Activated CD4-positive, alpha-beta T cell treated with anti-CD3 and anti-CD28 coated beads, Interleukin-2, amount 10 ng/mL, durations not matched to agents 7 days and 5 days (primary cell): Measurements from ENCODE around the gene DMD. TPM values are rescaled to one million over a fixed set of nuclear protein-coding genes. Genes with fewer than 3 reads are reported as not detected.
"Not testable (repeated sequence)": the region's sequence is repeated elsewhere in the genome, so short reads cannot be mapped to it uniquely, and the experiment has no call there.

Experiments
- CTCF ChIA-PET: fragments of 350-600 bp; sonication (Branson Sonifier 250); formaldehyde crosslinking; loops from one replicate; lab custom pipeline; 2021; ENCODE audit warnings: antibody characterized with exemption; lab: Charles Lee
- POLR2A ChIA-PET: fragments of 350-600 bp; sonication (Branson Sonifier 250); formaldehyde crosslinking; loops from one replicate; lab custom pipeline; 2021; ENCODE audit warnings: antibody characterized with exemption; lab: Charles Lee
- DNase-seq: peaks from one replicate; pipeline ENCODE4 v3.0.0-alpha.2; 2020
- H3K27ac Mint-ChIP-seq: one replicate; pipeline ENCODE4 v1.8.0; 2021; ENCODE audit warnings: mild to moderate bottlenecking, moderate library complexity, mixed read lengths
- H3K27me3 Mint-ChIP-seq: one replicate; pipeline ENCODE4 v1.8.0; 2021; ENCODE audit warnings: mixed read lengths
- H3K36me3 Mint-ChIP-seq: one replicate; pipeline ENCODE4 v1.8.0; 2021; ENCODE audit warnings: low read depth, mixed read lengths
- H3K4me1 Mint-ChIP-seq: one replicate; pipeline ENCODE4 v1.8.0; 2021; ENCODE audit warnings: mixed read lengths
- H3K4me3 Mint-ChIP-seq: one replicate; pipeline ENCODE4 v1.8.0; 2021; ENCODE audit warnings: mild to moderate bottlenecking, moderate library complexity, mixed read lengths
- H3K9me3 Mint-ChIP-seq: one replicate; pipeline ENCODE4 v1.8.0; 2021; ENCODE audit warnings: mixed read lengths
- total RNA-seq, 2 experiments: library from RNA; stranded (reverse); gene quantifications; one replicate each; pipeline ENCODE4 v1.2.3, GENCODE V29; 2021

Gene DMD
- total RNA-seq, 2 experiments from 2014 or later, result 0.57 to 0.83 TPM

DNA sequence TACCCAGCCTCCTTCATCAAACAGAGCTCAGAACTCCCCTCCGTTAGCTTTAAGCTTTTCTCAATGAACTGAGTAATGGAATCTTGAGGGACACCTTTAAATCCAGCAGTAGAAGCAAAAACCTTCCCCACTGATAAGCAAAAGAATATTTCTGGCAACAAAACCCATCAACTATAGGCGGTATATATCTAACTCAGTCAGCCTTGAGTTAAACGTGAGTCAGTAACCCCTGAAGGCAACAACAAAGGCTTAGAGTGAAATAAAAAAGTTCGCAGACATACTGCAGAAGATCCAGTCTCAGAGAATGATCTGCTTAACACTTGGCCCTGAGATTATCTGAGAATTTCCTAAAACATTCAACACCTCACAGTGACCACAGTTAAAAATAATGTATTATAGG, 77.2 kb downstream of the DMD start:
- Mint-ChIP-seq H3K27ac (no peak overlapping the region), H3K4me1 (no peaks in the 10 kb centered on the region), H3K36me3 (no peaks in the 10 kb centered on the region), H3K9me3 (no peaks in the 10 kb centered on the region), H3K4me3 (no peak overlapping the region), H3K27me3 (no peaks in the 10 kb centered on the region)
- CTCF ChIA-PET, result no interaction called here
- no peak for DNase-seq
- POLR2A ChIA-PET, result no interaction called here

DNA sequence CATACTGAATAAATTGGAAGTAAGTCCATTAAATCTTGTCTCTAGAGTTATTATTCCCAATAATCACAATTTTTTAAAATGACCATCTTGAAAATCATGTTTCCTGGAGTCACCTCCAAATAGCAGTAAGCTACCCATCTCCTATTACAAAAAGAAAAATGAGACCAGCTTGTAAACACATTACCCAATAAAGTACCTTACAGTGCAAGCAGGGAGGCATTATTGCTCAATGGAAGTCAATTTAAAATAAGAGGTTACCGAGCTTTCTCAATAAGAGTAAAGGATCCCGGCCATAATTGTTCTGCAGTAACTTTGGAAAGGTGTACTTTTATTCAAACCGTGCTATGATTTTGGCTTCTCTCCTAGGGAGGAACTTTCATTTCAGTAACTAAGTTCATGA, 78.0 kb downstream of the DMD start:
- ChIA-PET CTCF (no interaction called here), POLR2A (no interaction called here)
- Mint-ChIP-seq H3K27ac (no peak overlapping the region), H3K4me3 (no peak overlapping the region), H3K9me3 (no peaks in the 10 kb centered on the region), H3K36me3 (no peaks in the 10 kb centered on the region), H3K4me1 (no peaks in the 10 kb centered on the region), H3K27me3 (no peaks in the 10 kb centered on the region)
- no peak for DNase-seq

DNA sequence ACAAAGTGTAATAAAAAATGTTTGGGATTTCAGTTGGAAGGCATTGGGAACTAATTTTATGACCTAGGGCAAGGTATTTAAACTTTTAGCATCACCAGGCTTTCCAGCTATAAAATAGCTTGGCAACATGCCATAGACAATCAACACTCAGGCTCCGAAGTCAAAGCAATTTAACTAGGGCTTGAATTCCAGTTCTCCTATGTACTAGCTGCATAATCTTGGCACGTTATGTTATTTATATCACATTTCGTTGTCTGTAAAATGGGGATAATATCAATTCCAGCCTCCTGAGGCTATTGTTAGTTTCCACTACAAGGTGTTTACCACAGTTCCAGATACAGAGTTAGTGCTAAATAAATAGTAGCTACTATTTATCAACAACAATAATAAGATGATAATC, 78.8 kb downstream of the DMD start:
- H3K4me3 Mint-ChIP-seq, result no peak overlapping the region
- CTCF ChIA-PET, result no interaction called here

DNA sequence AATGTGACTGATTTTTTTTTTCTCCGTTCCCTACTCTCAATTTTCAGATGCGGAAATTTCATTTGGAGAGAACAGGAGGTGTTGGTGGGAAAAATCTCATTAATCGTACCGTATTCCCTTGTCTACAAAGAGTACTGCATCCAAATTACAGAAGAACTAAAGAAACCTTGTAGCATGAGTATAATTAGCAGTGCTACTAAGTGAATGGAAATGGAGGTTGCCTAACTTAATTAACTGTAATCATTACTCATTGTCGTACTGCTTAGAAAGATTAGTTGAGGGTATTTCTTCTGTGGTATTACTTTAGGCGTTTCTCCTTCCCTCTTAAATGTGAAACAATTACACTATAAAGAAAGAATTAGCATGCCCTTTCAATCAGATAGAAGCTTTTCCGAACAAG, 81.7 kb downstream of the DMD start:
- DNase-seq, result no peak
- Mint-ChIP-seq H3K9me3 (no peaks in the 10 kb centered on the region), H3K4me3 (no peak overlapping the region), H3K4me1 (no peaks in the 10 kb centered on the region), H3K27ac (no peak overlapping the region), H3K27me3 (no peaks in the 10 kb centered on the region), H3K36me3 (no peaks in the 10 kb centered on the region)
- ChIA-PET CTCF (no interaction called here), POLR2A (no interaction called here)

More for the DNA sequence above, 78.8 kb downstream of the DMD start:
- Mint-ChIP-seq H3K27me3 (no peaks in the 10 kb centered on the region), H3K36me3 (no peaks in the 10 kb centered on the region), H3K4me1 (no peaks in the 10 kb centered on the region), H3K9me3 (no peaks in the 10 kb centered on the region), H3K27ac (no peak overlapping the region)
- POLR2A ChIA-PET, result no interaction called here
- DNase-seq, result no peak

DNA sequence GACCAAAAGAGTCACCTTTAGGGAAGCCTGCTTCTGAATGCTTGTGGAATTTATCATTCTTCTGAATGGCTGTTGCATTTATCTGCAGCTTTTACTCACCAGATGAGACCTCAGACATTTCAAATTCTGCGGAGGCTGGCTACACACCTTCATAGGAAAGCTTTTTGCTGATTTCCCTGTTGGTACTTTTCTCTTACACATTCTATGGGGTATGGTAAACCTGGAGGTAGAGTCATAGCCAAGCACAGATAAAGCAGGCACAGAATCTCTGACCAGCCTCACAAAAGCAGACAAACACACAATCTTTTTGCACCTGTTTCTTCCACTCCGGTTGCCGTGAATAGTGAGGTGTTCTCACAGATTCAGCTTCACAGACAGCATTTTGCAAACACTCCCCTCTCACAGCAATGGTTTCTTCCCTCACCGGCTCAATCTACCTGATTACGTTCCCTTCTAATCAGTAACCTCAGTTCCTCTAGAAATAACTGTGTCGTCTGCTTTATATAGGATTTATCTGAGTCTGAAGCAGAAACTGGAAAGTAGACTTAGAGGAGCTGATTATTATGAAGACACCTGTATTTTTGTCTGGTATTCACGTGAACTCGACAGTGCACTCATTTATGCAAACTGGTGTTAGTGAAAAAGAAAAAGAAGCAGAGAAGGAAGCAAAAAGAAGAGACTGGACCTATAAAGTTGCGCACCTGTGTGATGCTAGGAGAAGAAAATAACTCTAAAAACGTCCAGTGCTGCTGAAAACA, 83.1 kb downstream of the DMD start:
- no peaks in the 10 kb centered on the region for H3K36me3 Mint-ChIP-seq
- POLR2A ChIA-PET, result no interaction called here
- no peaks in the 10 kb centered on the region for H3K4me1 Mint-ChIP-seq
- CTCF ChIA-PET, result no interaction called here
- no peak overlapping the region for H3K27ac Mint-ChIP-seq
- H3K9me3 Mint-ChIP-seq, result no peaks in the 10 kb centered on the region
- no peaks in the 10 kb centered on the region for H3K27me3 Mint-ChIP-seq
- DNase-seq, result no peak
- H3K4me3 Mint-ChIP-seq, result no peak overlapping the region

DNA sequence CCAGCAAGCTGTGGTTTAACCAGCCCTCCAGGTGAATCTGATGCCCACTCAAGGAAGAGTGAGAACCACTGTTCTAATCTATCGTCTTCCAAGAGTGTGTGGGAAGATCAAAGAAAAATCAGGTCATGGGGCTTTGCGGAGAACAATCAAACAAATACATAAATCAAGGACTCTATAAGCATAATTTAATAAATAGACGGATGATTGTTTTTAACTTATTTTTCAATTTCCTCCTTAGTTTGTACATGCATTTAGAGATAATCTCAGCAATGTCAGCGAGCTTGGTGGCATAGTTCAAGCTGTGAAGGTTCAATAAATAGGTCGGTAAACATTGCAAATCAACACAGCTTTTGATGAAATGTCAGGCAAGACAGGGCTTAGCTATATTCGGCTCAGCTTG, 84.9 kb downstream of the DMD start:
- no peak for DNase-seq

DNA sequence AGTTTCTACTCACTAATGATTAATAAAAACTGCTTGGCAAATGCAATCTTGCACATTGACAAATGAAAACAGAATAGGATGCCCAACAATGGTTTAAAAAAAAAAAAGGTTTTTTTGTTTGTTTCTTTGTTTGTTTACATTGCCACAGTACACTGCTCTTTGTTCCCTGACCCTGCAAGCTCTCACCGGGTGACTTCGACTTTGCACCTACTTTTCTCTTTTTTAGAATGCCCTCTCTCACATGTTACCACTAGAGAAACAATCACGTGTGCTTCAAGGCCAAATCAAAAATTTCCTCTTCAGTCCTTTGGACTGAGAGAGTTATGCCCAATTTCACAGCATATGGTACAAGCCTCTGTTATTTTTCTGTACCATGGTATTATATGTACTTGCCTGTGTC, 101.5 kb downstream of the DMD start:
- Mint-ChIP-seq H3K9me3 (peaks cover 5% of the 10 kb centered on the region), H3K27me3 (no peaks in the 10 kb centered on the region), H3K36me3 (no peaks in the 10 kb centered on the region), H3K4me1 (no peaks in the 10 kb centered on the region), H3K4me3 (no peak overlapping the region), H3K27ac (no peak overlapping the region)
- no peak for DNase-seq
- POLR2A ChIA-PET, result no interaction called here
- CTCF ChIA-PET, result interaction anchor here (0.6 kb wide), 1 partner anchor 564 kb away, joined by 3 read pairs; no protein-coding TSS in a partner anchor

More for the DNA sequence above, 84.9 kb downstream of the DMD start:
- H3K36me3 Mint-ChIP-seq, result no peaks in the 10 kb centered on the region
- POLR2A ChIA-PET, result no interaction called here
- no peaks in the 10 kb centered on the region for H3K27me3 Mint-ChIP-seq
- no peak overlapping the region for H3K27ac Mint-ChIP-seq
- H3K9me3 Mint-ChIP-seq, result no peaks in the 10 kb centered on the region
- no peak overlapping the region for H3K4me3 Mint-ChIP-seq
- H3K4me1 Mint-ChIP-seq, result no peaks in the 10 kb centered on the region
- CTCF ChIA-PET, result no interaction called here

DNA sequence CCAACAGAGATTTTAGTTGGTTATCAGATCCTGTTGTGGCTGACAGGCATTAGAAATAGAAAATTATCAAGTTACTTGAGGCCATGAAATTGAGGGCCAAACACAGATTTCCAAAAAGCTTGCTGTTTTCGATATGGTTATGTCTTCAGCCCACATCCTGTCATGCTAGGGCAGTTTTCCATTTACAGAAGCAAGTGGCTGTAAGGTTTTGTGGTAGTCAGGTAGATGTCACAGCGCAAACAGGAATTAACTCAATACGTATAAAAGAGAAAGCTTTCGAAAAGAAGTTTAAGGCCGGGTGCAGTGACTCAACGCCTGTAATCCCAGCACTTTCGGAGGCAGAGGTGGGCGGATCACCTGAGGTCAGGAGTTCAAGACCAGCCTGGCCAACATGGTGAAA, 104.6 kb downstream of the DMD start:
- DNase-seq, result no peak
- Mint-ChIP-seq H3K36me3 (no peaks in the 10 kb centered on the region), H3K27me3 (no peaks in the 10 kb centered on the region), H3K27ac (no peak overlapping the region), H3K9me3 (peaks cover 5% of the 10 kb centered on the region), H3K4me1 (no peaks in the 10 kb centered on the region), H3K4me3 (no peak overlapping the region)
- CTCF ChIA-PET, result no interaction called here
- POLR2A ChIA-PET, result no interaction called here

DNA sequence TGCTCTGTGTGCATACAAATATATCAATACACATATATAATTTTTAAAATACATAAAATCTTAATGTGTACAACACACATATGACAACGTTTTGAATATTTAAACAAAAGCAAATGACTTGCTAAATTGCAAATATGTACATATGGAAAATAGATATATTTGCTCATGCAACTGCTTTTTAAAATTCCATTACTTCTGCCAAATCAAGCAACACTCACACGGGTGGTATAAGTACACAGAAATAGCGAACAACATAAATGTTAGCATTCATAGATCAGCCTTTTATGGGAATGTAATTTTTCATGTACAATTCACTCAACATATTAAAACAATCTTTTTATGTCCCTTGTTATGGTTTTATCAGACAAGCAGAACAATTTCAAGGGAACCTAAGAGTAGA, 116.3 kb downstream of the DMD start:
- H3K27me3 Mint-ChIP-seq, result no peaks in the 10 kb centered on the region
- CTCF ChIA-PET, result no interaction called here
- POLR2A ChIA-PET, result no interaction called here
- H3K4me3 Mint-ChIP-seq, result no peak overlapping the region
- H3K36me3 Mint-ChIP-seq, result no peaks in the 10 kb centered on the region
- no peaks in the 10 kb centered on the region for H3K9me3 Mint-ChIP-seq
- H3K27ac Mint-ChIP-seq, result no peak overlapping the region
- H3K4me1 Mint-ChIP-seq, result no peaks in the 10 kb centered on the region
- no peak for DNase-seq

DNA sequence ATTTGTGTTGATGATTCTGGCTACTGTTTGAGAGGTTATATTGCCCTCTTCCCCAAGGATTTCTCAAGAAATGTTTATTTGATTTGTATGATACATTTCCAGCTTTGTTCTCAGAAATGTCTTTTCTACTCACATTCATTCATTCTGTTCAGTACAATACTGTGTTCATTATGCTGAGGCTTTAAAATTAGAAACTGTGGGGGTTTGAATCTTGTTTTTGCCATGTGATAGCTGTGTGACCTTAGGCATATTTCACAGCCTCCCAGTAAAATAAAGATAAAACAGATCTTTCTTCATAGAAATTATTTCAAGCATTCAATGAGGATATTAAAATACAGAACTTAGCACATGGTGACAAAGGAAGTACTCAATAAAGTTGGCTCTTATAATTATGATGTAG, 123.9 kb downstream of the DMD start:
- Mint-ChIP-seq H3K27me3 (no peaks in the 10 kb centered on the region), H3K4me1 (no peaks in the 10 kb centered on the region), H3K4me3 (no peak overlapping the region), H3K27ac (no peak overlapping the region), H3K9me3 (no peaks in the 10 kb centered on the region), H3K36me3 (no peaks in the 10 kb centered on the region)
- CTCF ChIA-PET, result no interaction called here
- DNase-seq, result no peak
- POLR2A ChIA-PET, result no interaction called here

DNA sequence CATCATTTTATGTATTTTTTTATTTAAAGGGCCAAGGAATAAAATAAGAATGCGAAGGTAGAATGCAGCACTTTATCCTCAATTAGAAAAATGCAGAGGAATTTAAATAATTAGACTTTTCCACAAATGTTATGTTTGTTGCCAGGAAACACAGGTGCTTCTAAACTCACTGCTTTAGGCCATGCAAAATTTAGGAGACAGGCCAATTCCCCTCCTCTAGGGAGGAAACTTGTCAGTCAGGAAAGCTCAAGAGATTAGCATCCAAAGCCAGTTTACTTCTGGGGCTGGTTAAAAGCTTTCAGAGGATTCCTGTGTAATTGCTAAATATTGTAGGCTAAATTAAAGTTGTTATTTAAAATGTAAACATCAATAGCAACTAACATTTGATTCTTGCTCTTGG, 124.5 kb downstream of the DMD start:
- no peak overlapping the region for H3K27ac Mint-ChIP-seq
- DNase-seq, result no peak
- POLR2A ChIA-PET, result no interaction called here
- H3K4me1 Mint-ChIP-seq, result no peaks in the 10 kb centered on the region
- CTCF ChIA-PET, result no interaction called here
- no peak overlapping the region for H3K4me3 Mint-ChIP-seq
- H3K9me3 Mint-ChIP-seq, result no peaks in the 10 kb centered on the region
- H3K36me3 Mint-ChIP-seq, result no peaks in the 10 kb centered on the region
- H3K27me3 Mint-ChIP-seq, result no peaks in the 10 kb centered on the region

DNA sequence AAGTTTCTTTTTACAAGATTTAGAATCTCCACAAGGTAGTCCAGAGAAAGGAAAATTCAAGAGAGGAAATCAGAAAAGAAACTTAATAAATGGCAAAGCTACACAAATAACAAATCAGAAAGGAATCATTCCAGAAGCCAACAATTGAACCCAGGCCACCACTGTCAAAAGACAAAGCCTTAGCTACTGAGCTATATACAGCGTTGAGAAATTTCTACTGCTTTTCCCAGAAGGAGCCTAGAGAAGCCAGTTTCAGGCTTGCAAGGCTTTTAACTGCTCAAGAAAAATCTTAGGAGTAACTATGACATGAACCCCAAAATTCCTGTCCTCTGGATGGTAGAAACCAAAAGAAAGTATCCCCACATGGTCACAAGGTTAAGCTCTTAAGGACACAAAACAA, 129.0 kb downstream of the DMD start:
- Mint-ChIP-seq H3K9me3 (no peaks in the 10 kb centered on the region), H3K4me1 (no peaks in the 10 kb centered on the region), H3K36me3 (no peaks in the 10 kb centered on the region), H3K27ac (no peak overlapping the region), H3K4me3 (no peak overlapping the region), H3K27me3 (no peaks in the 10 kb centered on the region)
- ChIA-PET POLR2A (no interaction called here), CTCF (no interaction called here)
- DNase-seq, result no peak

DNA sequence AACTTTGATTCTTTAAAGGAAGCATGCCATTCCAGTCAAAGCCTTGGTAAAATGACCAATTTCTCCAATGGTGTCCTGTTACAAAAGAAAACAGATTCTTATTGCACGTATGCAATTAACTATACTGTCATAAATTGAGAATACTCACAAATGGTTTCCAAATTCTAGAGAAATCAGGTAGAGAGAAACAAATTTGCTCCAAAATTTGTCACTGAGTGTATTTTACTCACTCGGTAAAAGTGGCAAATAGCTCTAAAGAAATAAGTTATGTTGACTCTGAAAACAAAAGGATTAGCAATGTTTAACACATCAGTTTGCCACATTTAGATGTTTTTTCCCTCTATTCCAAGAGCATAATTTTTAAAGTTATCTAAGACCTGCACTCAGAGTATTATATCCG, 133.1 kb downstream of the DMD start:
- no peak for DNase-seq
- H3K27ac Mint-ChIP-seq, result no peak overlapping the region
- no peaks in the 10 kb centered on the region for H3K36me3 Mint-ChIP-seq
- no peaks in the 10 kb centered on the region for H3K4me1 Mint-ChIP-seq
- no peaks in the 10 kb centered on the region for H3K9me3 Mint-ChIP-seq
- H3K27me3 Mint-ChIP-seq, result no peaks in the 10 kb centered on the region
- ChIA-PET POLR2A (no interaction called here), CTCF (no interaction called here)
- no peak overlapping the region for H3K4me3 Mint-ChIP-seq

DNA sequence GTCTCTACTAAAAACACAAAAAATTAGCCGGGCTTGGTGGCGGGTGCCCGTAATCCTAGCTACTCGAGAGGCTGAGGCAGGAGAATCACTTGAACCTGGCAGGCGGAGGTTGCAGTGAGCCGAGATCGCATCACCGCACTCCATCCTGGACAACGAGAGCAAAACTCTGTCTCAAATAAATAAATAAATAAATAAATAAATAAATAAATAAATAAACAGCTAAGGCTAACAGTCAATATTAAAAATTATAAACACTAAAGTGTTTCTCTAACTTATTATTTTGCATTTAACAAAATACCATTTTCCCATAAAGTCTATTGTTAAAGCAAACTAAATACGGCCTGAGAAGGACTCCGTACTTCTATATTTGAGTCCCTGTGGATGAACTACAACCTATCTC, 137.7 kb downstream of the DMD start:
- H3K9me3 Mint-ChIP-seq, CTCF ChIA-PET, POLR2A ChIA-PET: not testable (repeated sequence)

More for the DNA sequence above, 137.7 kb downstream of the DMD start:
- H3K36me3 Mint-ChIP-seq, H3K27me3 Mint-ChIP-seq, H3K4me3 Mint-ChIP-seq, H3K4me1 Mint-ChIP-seq, H3K27ac Mint-ChIP-seq, DNase-seq: not testable (repeated sequence)
